Mucosa of descending colon (tissue), 3 donors: ENCODE measurements around the gene SNX11. TPM values are rescaled to one million over a fixed set of nuclear protein-coding genes. Genes with fewer than 3 reads are reported as not detected.

ENCODE experiments used
- ATAC-seq: fragments of 200-7000 bp; cut with Tn5 transposase; one replicate; pipeline ENCODE4 v1.9.1; 2020; ENCODE audit warnings: mild to moderate bottlenecking, moderate library complexity
- DNase-seq, 3 donors: peaks; one replicate each; pipeline ENCODE4 v3.0.0-alpha.2; 2020
- H3K36me3 ChIP-seq: fragments of 200-600 bp; one replicate; pipeline ENCODE4 v1.8.0; 2021; ENCODE audit warnings: low read depth, mild to moderate bottlenecking
- H3K4me1 ChIP-seq: fragments of 200-600 bp; one replicate; pipeline ENCODE4 v1.8.0; 2021; ENCODE audit warnings: low read depth, mild to moderate bottlenecking
- H3K4me3 ChIP-seq: fragments of 200-600 bp; one replicate; pipeline ENCODE4 v1.8.0; 2021; ENCODE audit warnings: mild to moderate bottlenecking
- H3K9me3 ChIP-seq: fragments of 200-600 bp; one replicate; pipeline ENCODE4 v1.8.0; 2021; ENCODE audit warnings: mild to moderate bottlenecking
- CTCF ChIP-seq: fragments of 200-600 bp; IDR thresholded peaks from one replicate; pipeline ENCODE4 v1.8.0; 2022; ENCODE audit warnings: antibody characterized with exemption, mild to moderate bottlenecking
- intact Hi-C, 2 donors: fragments of 100-400 bp; cut with DNase I in 1 of 2; cut with micrococcal nuclease in 1 of 2; formaldehyde crosslinking; loops; one replicate each; pipeline versions ENCODE4 v1.11.0 to v1.11.1; 2022; cut with DNase I, micrococcal nuclease
- total RNA-seq, 3 donors: library from RNA; stranded (reverse); fragmentation: NEBNext Ultra II Directional in 2 of 3; extraction: Animal tissue kit (Norgen Biotek cat#: 25700) in 2 of 3; gene quantifications; one replicate each; pipeline versions ENCODE4 v1.2.1 to v1.2.4, GENCODE V29; 2021 to 2023
- donor health status: DM: no; HTN: no; CAD: no; lungs with moderate emphysema.
- donor health status: DM: no; HTN: no; CAD: no.
- donor health status: DM: no; HTN: yes; CAD: no.

SNX11 gene
- total RNA-seq, 3 donors from 2014 or later, result 25.4 to 26.5 (median 25.4) TPM

GRCh38 chr17:48123111-48123510 is 15.5 kb downstream of the SNX11 start:
- TF ChIP-seq CTCF, result no peak
- ATAC-seq (no peak), DNase-seq (no peak)
- intact Hi-C loops, result no loop called here
- no peaks in the 10 kb centered on the region for H3K36me3 ChIP-seq
- H3K9me3 ChIP-seq, result no peaks in the 10 kb centered on the region
- no peaks in the 10 kb centered on the region for H3K4me1 ChIP-seq
- no peak overlapping the region for H3K4me3 ChIP-seq

DNA sequence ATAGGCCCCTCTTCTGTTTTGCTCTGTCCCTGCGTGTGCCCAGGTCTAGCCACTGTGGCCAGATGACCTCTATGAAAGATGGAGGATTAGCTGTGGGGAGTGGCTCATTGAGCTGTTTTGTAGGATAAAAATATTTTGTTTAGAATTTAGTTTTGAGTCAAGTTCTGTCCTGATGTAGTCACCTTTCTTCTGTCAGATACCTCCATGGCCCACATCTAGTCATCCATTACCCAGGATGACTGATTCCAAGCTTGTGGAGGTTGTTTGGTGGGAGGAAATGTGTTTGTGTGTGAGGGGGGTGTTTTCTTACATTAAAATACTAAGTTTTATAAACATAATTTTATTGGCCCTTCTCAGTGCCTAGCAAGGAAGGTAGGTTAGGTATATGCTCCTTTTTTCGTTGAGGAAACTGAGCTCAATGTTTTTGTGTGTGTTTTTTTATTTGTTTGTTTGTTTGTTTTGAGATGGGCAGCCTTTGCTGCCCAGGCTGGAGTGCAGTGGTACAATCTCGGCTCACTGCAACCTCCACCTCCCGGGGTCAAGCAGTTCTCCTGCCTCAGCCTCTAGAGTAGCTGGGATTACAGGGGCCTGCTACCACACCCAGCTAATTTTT is 16.3 kb downstream of the SNX11 start:
- no peak for DNase-seq
- TF ChIP-seq CTCF, result no peak
- intact Hi-C loops, result no loop called here

GRCh38 chr17:48125829-48126531 is 18.4 kb downstream of the SNX11 start:
- no peak for DNase-seq
- no peaks in the 10 kb centered on the region for H3K4me1 ChIP-seq
- intact Hi-C loops, result no loop called here

More for the DNA sequence above, 16.3 kb downstream of the SNX11 start:
- Histone ChIP-seq H3K9me3 (no peaks in the 10 kb centered on the region), H3K36me3 (no peaks in the 10 kb centered on the region), H3K4me3 (no peak overlapping the region), H3K4me1 (no peaks in the 10 kb centered on the region)
- no peak for ATAC-seq

DNA sequence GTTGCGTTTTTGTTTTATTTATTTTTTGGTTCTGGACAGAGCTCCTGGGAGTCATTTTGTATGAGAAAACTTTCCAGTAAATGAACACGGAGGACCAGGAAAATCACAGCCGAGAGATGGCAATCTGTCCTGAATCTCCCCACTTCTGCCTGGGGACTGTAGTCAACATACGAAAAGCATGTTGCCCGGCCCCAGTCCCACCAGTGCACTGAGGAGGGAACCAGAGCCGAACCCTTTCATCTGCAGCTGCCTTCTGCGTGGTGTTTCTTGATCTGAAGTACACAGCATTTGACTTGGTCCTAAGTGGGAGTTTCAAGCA is 18.9 kb downstream of the SNX11 start:
- intact Hi-C loops, result no loop called here

More at GRCh38 chr17:48125829-48126531, 18.4 kb downstream of the SNX11 start:
- no peak for ATAC-seq
- Histone ChIP-seq H3K9me3 (no peaks in the 10 kb centered on the region), H3K36me3 (no peaks in the 10 kb centered on the region), H3K4me3 (no peak overlapping the region)
- no peak for TF ChIP-seq CTCF

GRCh38 chr17:48127371-48128051 is 19.9 kb downstream of the SNX11 start:
- DNase-seq, result no peak
- Histone ChIP-seq H3K9me3 (no peaks in the 10 kb centered on the region), H3K4me1 (no peaks in the 10 kb centered on the region), H3K4me3 (no peak overlapping the region), H3K36me3 (no peaks in the 10 kb centered on the region)
- intact Hi-C loops, result no loop called here
- peak; percentile 64 for ATAC-seq
- TF ChIP-seq CTCF, result no peak

More for the DNA sequence above, 18.9 kb downstream of the SNX11 start:
- H3K4me1 ChIP-seq, result no peaks in the 10 kb centered on the region
- no peaks in the 10 kb centered on the region for H3K9me3 ChIP-seq
- no peak for DNase-seq
- H3K36me3 ChIP-seq, result no peaks in the 10 kb centered on the region
- no peak for TF ChIP-seq CTCF
- H3K4me3 ChIP-seq, result no peak overlapping the region
- no peak for ATAC-seq
